ENCODE data around the gene ANKZF1. TPM values are rescaled to one million over a fixed set of nuclear protein-coding genes. Genes with fewer than 3 reads are reported as not detected.
"Not testable (repeated sequence)": the region's sequence is repeated elsewhere in the genome, so short reads cannot be mapped to it uniquely, and the experiment has no call there.

Gene ANKZF1
- total RNA-seq, 1 donor from 2014 or later, result 21.2 TPM

- peak; percentile 12 to 19 for DNase-seq (ENCODE audit: low read depth in 2 of 2)
Observed at GRCh38 chr2:219252900-219253752, 23.5 kb downstream of the ANKZF1 start, which contains the start of gene TUBA4B. Gene TUBA4B (plus strand): TSS chr2:219253243. CDS start chr2:219253408, 165 bp downstream.

GRCh38 chr2:219253753-219254589 is 24.4 kb downstream of the ANKZF1 start, which contains the start of gene TUBA4A:
Gene TUBA4A (minus strand): TSS chr2:219253918. CDS start chr2:219253858, 60 bp downstream.
- peak; percentile 71 to 79 for DNase-seq (ENCODE audit: low read depth in 2 of 2)

GRCh38 chr2:219254590-219255201 is 25.1 kb downstream of the ANKZF1 start:
- no peak for DNase-seq (ENCODE audit: low read depth in 2 of 2)

- not testable (repeated sequence) for DNase-seq (ENCODE audit: low read depth in 2 of 2)
Observed at GRCh38 chr2:219258942-219259341, 29.3 kb downstream of the ANKZF1 start.

- DNase-seq (ENCODE audit: low read depth in 2 of 2), result no peak
Observed at GRCh38 chr2:219261024-219261855, 31.6 kb downstream of the ANKZF1 start.

- DNase-seq (ENCODE audit: low read depth in 2 of 2), result no peak
Observed at GRCh38 chr2:219266232-219266631, 36.6 kb downstream of the ANKZF1 start.

GRCh38 chr2:219266886-219267285 is 37.3 kb downstream of the ANKZF1 start:
- no peak for DNase-seq (ENCODE audit: low read depth in 2 of 2)

- no peak for DNase-seq (ENCODE audit: low read depth in 2 of 2)
Observed at GRCh38 chr2:219268294-219268693, 38.7 kb downstream of the ANKZF1 start.

GRCh38 chr2:219269362-219270054 is 39.9 kb downstream of the ANKZF1 start:
- no peak for DNase-seq (ENCODE audit: low read depth in 2 of 2)

GRCh38 chr2:219270055-219270372 is 40.4 kb downstream of the ANKZF1 start:
- DNase-seq (ENCODE audit: low read depth in 2 of 2), result no peak

GRCh38 chr2:219271021-219271420 is 41.4 kb downstream of the ANKZF1 start:
- DNase-seq (ENCODE audit: low read depth in 2 of 2), result no peak

- no peak for DNase-seq (ENCODE audit: low read depth in 2 of 2)
Observed at GRCh38 chr2:219272356-219272755, 42.8 kb downstream of the ANKZF1 start.

GRCh38 chr2:219272995-219273394 is 43.4 kb downstream of the ANKZF1 start:
- DNase-seq (ENCODE audit: low read depth in 2 of 2), result no peak

GRCh38 chr2:219273937-219274336 is 44.3 kb downstream of the ANKZF1 start:
- no peak for DNase-seq (ENCODE audit: low read depth in 2 of 2)

GRCh38 chr2:219274361-219274921 is 44.8 kb downstream of the ANKZF1 start:
- DNase-seq (ENCODE audit: low read depth in 2 of 2), result peak in 1 of 2 donors; percentile 29

GRCh38 chr2:219277703-219278654 is 48.4 kb downstream of the ANKZF1 start:
- DNase-seq (ENCODE audit: low read depth in 2 of 2), result peak; percentile 67 to 68

GRCh38 chr2:219278655-219279150 is 49.1 kb downstream of the ANKZF1 start:
- DNase-seq (ENCODE audit: low read depth in 2 of 2), result no peak

- DNase-seq (ENCODE audit: low read depth in 2 of 2), result peak; percentile 98 to 99
Observed at GRCh38 chr2:219279151-219279915, 49.7 kb downstream of the ANKZF1 start, which contains the start of gene DNAJB2. Gene DNAJB2 (plus strand): TSS chr2:219279366. CDS start chr2:219279834, 468 bp downstream.

Measured in lung microvascular endothelial cell (primary cell).